GM23338 (cell line): ENCODE measurements around the gene SPTBN4. TPM values are rescaled to one million over a fixed set of nuclear protein-coding genes. Genes with fewer than 3 reads are reported as not detected.

ENCODE experiments used
- ATAC-seq: fragments of 200-7000 bp; cut with Tn5 transposase; 3 replicates; pipeline ENCODE4 v1.9.1; 2020
- DNase-seq: peaks from one replicate; pipeline ENCODE4 v3.0.0-alpha.2; 2015; ENCODE audit warnings: low spot score
- H2AFZ ChIP-seq: fragments of 200-600 bp; sonication (generic); 2 replicates; pipeline ENCODE4 v1.8.0; 2016; ENCODE audit warnings: antibody characterized with exemption, mild to moderate bottlenecking, moderate library complexity
- H3F3A ChIP-seq: fragments of 200-600 bp; sonication (generic); replicated peaks from 2 replicates; pipeline ENCODE4 v1.8.0; 2017; ENCODE audit warnings: antibody characterized with exemption, mixed run types, low read depth
- H3K27ac ChIP-seq: fragments of 200-600 bp; sonication (generic); 2 replicates; pipeline ENCODE4 v1.6.1; 2016; ENCODE audit warnings: low read depth
- H3K27me3 ChIP-seq: fragments of 200-600 bp; sonication (generic); 2 replicates; pipeline ENCODE4 v1.8.0; 2016; ENCODE audit warnings: mild to moderate bottlenecking, mixed run types, moderate library complexity; ENCODE audit not compliant: insufficient read depth
- H3K36me3 ChIP-seq: fragments of 200-600 bp; sonication (generic); 2 replicates; pipeline ENCODE4 v1.8.0; 2016; ENCODE audit warnings: mild to moderate bottlenecking; ENCODE audit not compliant: insufficient read depth
- H3K4me1 ChIP-seq: fragments of 200-600 bp; sonication (generic); 2 replicates; pipeline ENCODE4 v1.8.0; 2016; ENCODE audit warnings: mild to moderate bottlenecking, moderate library complexity; ENCODE audit not compliant: insufficient read depth
- H3K4me2 ChIP-seq: fragments of 200-600 bp; sonication (generic); 2 replicates; pipeline ENCODE4 v1.7.1; 2017; ENCODE audit warnings: mixed run types
- H3K4me3 ChIP-seq: fragments of 200-600 bp; sonication (generic); 2 replicates; pipeline ENCODE4 v1.6.1; 2016; ENCODE audit warnings: mixed run types
- H3K79me2 ChIP-seq: fragments of 200-600 bp; sonication (generic); replicated peaks from 2 replicates; pipeline ENCODE4 v1.8.0; 2017; ENCODE audit warnings: mild to moderate bottlenecking; ENCODE audit not compliant: insufficient read depth
- H3K9me2 ChIP-seq: fragments of 200-600 bp; sonication (generic); 2 replicates; pipeline ENCODE4 v1.8.0; 2017; ENCODE audit not compliant: insufficient read depth
- H4K20me1 ChIP-seq: fragments of 200-600 bp; sonication (generic); replicated peaks from 2 replicates; pipeline ENCODE4 v1.8.0; 2017; ENCODE audit warnings: mild to moderate bottlenecking; ENCODE audit not compliant: insufficient read depth
- H3K27ac Mint-ChIP-seq: 2 replicates; pipeline ENCODE4 v1.8.0; 2020; ENCODE audit warnings: inconsistent platforms, mild to moderate bottlenecking, moderate library complexity, mixed read lengths
- H3K27me3 Mint-ChIP-seq: 3 replicates; pipeline ENCODE4 v1.8.0; 2022; ENCODE audit warnings: low read depth, mild to moderate bottlenecking, moderate library complexity, mixed read lengths, inconsistent platforms; ENCODE audit not compliant: insufficient read depth, poor library complexity
- H3K36me3 Mint-ChIP-seq: 3 replicates; pipeline ENCODE4 v1.8.0; 2021; ENCODE audit warnings: low read depth, mild to moderate bottlenecking, inconsistent platforms, moderate library complexity, mixed read lengths
- H3K4me1 Mint-ChIP-seq: 3 replicates; pipeline ENCODE4 v1.8.0; 2020; ENCODE audit warnings: mild to moderate bottlenecking, inconsistent platforms, mixed read lengths
- H3K4me3 Mint-ChIP-seq: 3 replicates; pipeline ENCODE4 v1.8.0; 2021; ENCODE audit warnings: moderate library complexity, mild to moderate bottlenecking, inconsistent platforms, mixed read lengths
- H3K9me3 Mint-ChIP-seq: 3 replicates; pipeline ENCODE4 v1.8.0; 2020; ENCODE audit warnings: moderate library complexity, mild to moderate bottlenecking, inconsistent platforms, mixed read lengths
- EZH2 ChIP-seq: fragments of 200-600 bp; sonication (generic); IDR thresholded peaks from one replicate; pipeline ENCODE4 v1.8.0; 2017; ENCODE audit warnings: antibody characterized with exemption, mild to moderate bottlenecking, low read depth; ENCODE audit not compliant: unreplicated experiment
- EZH2phosphoT487 ChIP-seq: fragments of 200-600 bp; sonication (generic); IDR thresholded peaks from one replicate; pipeline ENCODE4 v1.8.1; 2018; ENCODE audit warnings: antibody characterized with exemption; ENCODE audit not compliant: unreplicated experiment
- JUNB ChIP-seq: IDR thresholded peaks from one replicate; pipeline ENCODE4 v1.6.1; 2016; ENCODE audit warnings: antibody characterized with exemption; ENCODE audit not compliant: unreplicated experiment
- POLR2AphosphoS5 ChIP-seq: IDR thresholded peaks from 2 replicates; pipeline ENCODE4 v1.6.1; 2016; ENCODE audit warnings: antibody characterized with exemption, low read depth
- STAT1 ChIP-seq: IDR thresholded peaks from one replicate; pipeline ENCODE4 v1.6.1; 2016; ENCODE audit warnings: antibody characterized with exemption; ENCODE audit not compliant: unreplicated experiment
- ZNF114 ChIP-seq: fragments of 250-450 bp; sonication (Bioruptor Pico); IDR thresholded peaks from 2 replicates; pipeline ENCODE4 v1.5.0; 2020; ENCODE audit warnings: mild to moderate bottlenecking, moderate library complexity
- polyA plus RNA-seq: library from polyadenylated mRNA; unstranded; fragments of >200 nt; fragmentation: Nextera tagmentation; extraction: Ambion mirVana; gene quantifications from 2 replicates; pipeline ENCODE4 v1.2.1, GENCODE V29; 2016
- total RNA-seq: library from RNA; depleted of rRNA; stranded (reverse); fragments of >200 nt; shearing (Covaris generic); gene quantifications from 2 replicates; pipeline ENCODE4 v1.2.3, GENCODE V29; 2014
- TF ChIP-seq, protein P1 (sequence below), 2 experiments: fragments of 200-600 bp in 1 of 2; sonication (generic) in 1 of 2; conservative IDR thresholded peaks; 2 replicates each; pipeline versions ENCODE4 v1.5.1 to v1.6.1; 2016 to 2017; ENCODE audit warnings: antibody characterized with exemption in 2 of 2, low read depth in 2 of 2, mild to moderate bottlenecking in 2 of 2, moderate library complexity in 1 of 2
- TF ChIP-seq, protein P2 (sequence below): fragments of 250-450 bp; sonication (Bioruptor Pico); IDR thresholded peaks from 2 replicates; pipeline ENCODE4 v1.5.0; 2020; ENCODE audit warnings: mild to moderate bottlenecking, moderate library complexity

The SPTBN4 gene
- total and polyA plus RNA-seq, 2 experiments from 2014 or later: 1.6 to 2.3 TPM

DNA sequence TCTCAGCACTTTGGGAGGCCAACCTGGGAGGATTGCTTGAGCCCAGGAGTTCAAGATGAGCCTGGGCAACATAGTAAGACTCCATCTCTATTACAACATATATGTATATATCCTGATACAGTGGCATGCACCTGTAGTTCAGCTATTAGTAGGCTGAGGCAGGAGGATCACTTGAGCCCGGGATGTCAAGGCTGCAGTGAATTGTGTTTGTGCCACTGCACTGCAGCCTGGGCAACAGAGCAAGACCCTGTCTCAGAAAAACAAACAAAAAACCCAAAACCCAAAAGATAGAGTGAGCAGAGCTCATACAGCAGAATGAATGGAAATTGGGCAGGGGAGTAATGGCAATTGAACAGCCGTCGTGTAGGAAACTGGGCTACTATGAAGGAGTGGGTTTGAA lies 92.6 kb downstream of the SPTBN4 start:
- Histone ChIP-seq H3K79me2 (no peaks in the 10 kb centered on the region), H3K27ac (no peak overlapping the region), H3K4me2 (no peak overlapping the region), H3K9me2 (no peaks in the 10 kb centered on the region), H3K36me3 (no peaks in the 10 kb centered on the region), H4K20me1 (no peaks in the 10 kb centered on the region), H3K4me1 (no peaks in the 10 kb centered on the region; the same call in 1 of the 2 replicates), H3K4me3 (no peak overlapping the region), H3F3A (peaks cover 3% of the 10 kb centered on the region; the same call in 1 of the 2 replicates), H2AFZ (no peak overlapping the region), H3K27me3 (peaks cover 48% of the 10 kb centered on the region)
- TF ChIP-seq ZNF114 (CRISPR knock-in tag) (no peak), POLR2AphosphoS5 (no peak), EZH2phosphoT487 (no peak), EZH2 (no peak), STAT1 (no peak), JUNB (no peak)
- TF ChIP-seq, protein P1, sequence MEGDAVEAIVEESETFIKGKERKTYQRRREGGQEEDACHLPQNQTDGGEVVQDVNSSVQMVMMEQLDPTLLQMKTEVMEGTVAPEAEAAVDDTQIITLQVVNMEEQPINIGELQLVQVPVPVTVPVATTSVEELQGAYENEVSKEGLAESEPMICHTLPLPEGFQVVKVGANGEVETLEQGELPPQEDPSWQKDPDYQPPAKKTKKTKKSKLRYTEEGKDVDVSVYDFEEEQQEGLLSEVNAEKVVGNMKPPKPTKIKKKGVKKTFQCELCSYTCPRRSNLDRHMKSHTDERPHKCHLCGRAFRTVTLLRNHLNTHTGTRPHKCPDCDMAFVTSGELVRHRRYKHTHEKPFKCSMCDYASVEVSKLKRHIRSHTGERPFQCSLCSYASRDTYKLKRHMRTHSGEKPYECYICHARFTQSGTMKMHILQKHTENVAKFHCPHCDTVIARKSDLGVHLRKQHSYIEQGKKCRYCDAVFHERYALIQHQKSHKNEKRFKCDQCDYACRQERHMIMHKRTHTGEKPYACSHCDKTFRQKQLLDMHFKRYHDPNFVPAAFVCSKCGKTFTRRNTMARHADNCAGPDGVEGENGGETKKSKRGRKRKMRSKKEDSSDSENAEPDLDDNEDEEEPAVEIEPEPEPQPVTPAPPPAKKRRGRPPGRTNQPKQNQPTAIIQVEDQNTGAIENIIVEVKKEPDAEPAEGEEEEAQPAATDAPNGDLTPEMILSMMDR (conservative IDR thresholded peaks at IDR 0.05; ENCODE audit: low read depth in 2 of 2): no peak
- TF ChIP-seq, protein P2, sequence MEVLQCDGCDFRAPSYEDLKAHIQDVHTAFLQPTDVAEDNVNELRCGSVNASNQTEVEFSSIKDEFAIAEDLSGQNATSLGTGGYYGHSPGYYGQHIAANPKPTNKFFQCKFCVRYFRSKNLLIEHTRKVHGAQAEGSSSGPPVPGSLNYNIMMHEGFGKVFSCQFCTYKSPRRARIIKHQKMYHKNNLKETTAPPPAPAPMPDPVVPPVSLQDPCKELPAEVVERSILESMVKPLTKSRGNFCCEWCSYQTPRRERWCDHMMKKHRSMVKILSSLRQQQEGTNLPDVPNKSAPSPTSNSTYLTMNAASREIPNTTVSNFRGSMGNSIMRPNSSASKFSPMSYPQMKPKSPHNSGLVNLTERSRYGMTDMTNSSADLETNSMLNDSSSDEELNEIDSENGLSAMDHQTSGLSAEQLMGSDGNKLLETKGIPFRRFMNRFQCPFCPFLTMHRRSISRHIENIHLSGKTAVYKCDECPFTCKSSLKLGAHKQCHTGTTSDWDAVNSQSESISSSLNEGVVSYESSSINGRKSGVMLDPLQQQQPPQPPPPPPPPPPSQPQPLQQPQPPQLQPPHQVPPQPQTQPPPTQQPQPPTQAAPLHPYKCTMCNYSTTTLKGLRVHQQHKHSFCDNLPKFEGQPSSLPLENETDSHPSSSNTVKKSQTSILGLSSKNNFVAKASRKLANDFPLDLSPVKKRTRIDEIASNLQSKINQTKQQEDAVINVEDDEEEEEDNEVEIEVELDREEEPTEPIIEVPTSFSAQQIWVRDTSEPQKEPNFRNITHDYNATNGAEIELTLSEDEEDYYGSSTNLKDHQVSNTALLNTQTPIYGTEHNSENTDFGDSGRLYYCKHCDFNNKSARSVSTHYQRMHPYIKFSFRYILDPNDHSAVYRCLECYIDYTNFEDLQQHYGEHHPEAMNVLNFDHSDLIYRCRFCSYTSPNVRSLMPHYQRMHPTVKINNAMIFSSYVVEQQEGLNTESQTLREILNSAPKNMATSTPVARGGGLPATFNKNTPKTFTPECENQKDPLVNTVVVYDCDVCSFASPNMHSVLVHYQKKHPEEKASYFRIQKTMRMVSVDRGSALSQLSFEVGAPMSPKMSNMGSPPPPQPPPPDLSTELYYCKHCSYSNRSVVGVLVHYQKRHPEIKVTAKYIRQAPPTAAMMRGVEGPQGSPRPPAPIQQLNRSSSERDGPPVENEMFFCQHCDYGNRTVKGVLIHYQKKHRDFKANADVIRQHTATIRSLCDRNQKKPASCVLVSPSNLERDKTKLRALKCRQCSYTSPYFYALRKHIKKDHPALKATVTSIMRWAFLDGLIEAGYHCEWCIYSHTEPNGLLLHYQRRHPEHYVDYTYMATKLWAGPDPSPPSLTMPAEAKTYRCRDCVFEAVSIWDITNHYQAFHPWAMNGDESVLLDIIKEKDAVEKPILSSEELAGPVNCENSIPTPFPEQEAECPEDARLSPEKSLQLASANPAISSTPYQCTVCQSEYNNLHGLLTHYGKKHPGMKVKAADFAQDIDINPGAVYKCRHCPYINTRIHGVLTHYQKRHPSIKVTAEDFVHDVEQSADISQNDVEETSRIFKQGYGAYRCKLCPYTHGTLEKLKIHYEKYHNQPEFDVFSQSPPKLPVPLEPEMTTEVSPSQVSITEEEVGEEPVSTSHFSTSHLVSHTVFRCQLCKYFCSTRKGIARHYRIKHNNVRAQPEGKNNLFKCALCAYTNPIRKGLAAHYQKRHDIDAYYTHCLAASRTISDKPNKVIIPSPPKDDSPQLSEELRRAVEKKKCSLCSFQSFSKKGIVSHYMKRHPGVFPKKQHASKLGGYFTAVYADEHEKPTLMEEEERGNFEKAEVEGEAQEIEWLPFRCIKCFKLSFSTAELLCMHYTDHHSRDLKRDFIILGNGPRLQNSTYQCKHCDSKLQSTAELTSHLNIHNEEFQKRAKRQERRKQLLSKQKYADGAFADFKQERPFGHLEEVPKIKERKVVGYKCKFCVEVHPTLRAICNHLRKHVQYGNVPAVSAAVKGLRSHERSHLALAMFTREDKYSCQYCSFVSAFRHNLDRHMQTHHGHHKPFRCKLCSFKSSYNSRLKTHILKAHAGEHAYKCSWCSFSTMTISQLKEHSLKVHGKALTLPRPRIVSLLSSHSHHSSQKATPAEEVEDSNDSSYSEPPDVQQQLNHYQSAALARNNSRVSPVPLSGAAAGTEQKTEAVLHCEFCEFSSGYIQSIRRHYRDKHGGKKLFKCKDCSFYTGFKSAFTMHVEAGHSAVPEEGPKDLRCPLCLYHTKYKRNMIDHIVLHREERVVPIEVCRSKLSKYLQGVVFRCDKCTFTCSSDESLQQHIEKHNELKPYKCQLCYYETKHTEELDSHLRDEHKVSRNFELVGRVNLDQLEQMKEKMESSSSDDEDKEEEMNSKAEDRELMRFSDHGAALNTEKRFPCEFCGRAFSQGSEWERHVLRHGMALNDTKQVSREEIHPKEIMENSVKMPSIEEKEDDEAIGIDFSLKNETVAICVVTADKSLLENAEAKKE (CRISPR knock-in tag): no peak
- no peak for DNase-seq
- Mint-ChIP-seq H3K27ac (no peak overlapping the region), H3K36me3 (no peaks in the 10 kb centered on the region; the same call in 2 of the 3 replicates), H3K9me3 (no peaks in the 10 kb centered on the region; the same call in 1 of the 3 replicates), H3K4me1 (peaks cover 5% of the 10 kb centered on the region; the same call in 2 of the 3 replicates), H3K27me3 (peaks cover 36% of the 10 kb centered on the region), H3K4me3 (no peak overlapping the region)
- ATAC-seq: no peak
